GM19099 (cell line): ENCODE measurements around the gene LAMTOR4.

Source experiments
- POLR2A ChIP-seq: IDR thresholded peaks from 3 replicates; pipeline ENCODE4 v1.6.1; 2011; ENCODE audit warnings: low read depth; ENCODE audit not compliant: insufficient read length; ENCODE audit errors: extremely low read depth

Gene LAMTOR4

DNA sequence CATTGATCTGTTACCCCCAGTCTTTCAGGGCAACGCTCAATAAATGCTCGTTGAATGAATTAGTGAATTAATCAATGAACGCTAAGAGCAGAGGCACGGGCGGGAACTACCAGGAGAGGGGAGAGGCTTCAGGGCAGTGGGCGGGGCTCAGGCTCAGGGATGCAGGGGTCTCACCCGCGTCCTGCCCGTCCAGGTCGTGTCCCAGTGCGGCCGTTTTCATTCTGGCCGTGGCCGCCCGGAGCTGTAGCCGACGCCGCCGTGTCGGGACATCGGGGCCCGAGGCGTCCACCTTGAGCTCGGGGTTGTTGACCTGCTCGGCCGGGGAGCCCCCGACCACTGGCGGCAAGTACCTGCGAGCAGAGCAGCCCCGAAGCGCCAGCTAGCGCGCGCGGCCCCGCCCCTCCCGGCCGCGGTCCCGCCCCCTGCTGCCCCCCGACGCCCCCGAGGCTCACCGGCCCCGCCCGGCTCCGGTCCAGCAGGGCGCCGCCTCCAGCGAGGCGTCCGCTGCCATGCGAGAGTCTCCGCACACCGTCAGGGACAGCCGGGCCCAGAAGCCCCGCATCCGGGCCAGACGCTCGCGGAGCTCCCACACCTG lies 22.5 kb downstream of the LAMTOR4 start:
- no peak for TF ChIP-seq POLR2A

DNA sequence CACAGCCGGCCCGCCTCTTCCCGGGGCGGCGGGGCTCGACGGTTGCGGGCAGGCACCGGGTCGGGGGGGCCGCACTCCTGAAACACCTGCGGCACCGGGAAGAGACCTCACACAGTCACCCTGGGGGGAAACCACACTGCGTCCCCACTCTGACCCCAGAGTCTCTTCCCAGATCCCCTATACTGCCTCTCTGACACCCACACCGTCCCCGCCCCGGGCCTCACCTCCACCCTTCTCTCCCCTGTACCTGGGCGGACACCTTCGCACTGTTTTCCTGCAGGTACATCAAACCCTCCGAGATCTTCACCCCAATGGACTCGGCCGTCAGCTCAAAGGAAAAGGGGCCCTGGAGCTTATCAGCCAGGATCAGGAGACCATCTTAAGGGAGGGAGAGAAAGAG lies 23.1 kb downstream of the LAMTOR4 start:
- no peak for TF ChIP-seq POLR2A

DNA sequence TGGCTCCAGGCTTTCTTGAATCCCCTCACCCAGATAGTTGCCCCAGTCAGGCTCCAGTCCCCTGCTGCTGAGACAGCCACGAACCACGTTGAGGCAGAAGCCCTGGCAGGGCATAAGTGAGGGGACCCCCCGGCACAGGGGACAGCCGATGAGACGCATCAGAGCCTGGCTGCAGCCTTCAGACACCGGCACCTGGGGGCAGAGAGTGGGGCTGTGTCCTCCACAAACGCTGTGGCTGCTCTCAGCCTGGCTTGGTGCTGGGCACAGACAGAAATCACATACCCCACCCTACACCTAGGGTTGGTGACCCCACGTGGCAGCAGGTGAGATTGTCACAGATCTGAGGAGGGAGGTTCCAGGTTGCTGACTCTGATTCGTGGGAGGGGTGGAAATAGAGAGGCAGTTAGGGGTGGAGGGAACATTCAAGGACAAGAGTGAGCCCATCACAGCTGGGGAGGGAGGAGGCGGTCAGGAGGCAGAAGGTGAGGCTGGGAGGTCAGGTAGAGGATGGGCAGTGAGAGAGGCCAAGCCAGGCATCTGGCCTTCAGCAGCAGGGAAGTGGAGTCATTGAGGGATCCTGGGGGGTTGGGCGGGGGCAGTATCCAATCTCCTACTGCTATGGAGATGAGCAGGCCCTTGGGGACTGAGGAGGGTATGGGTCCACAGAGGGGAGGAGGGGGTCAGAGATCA lies 25.2 kb downstream of the LAMTOR4 start:
- TF ChIP-seq POLR2A = no peak

DNA sequence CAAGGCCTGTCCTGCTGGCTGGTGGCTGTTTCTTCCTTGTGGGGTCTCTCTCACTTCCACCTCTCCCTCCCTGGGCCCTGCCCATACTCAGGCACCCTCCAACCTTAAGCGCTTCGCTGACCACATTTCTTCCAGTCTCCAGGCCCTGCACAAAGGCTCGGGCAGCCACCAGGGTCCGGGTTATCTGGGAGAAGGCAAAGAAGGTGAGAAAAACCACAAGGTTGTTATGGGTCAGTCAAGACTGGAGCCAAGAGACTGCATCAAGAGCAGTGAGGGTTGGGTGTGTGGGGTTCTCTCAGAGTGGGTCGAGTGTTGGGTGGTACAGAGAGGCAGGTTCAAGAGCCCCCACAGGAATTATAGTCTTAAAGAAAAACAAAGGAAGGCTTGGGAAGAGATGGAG lies 25.9 kb downstream of the LAMTOR4 start:
- TF ChIP-seq POLR2A = no peak

DNA sequence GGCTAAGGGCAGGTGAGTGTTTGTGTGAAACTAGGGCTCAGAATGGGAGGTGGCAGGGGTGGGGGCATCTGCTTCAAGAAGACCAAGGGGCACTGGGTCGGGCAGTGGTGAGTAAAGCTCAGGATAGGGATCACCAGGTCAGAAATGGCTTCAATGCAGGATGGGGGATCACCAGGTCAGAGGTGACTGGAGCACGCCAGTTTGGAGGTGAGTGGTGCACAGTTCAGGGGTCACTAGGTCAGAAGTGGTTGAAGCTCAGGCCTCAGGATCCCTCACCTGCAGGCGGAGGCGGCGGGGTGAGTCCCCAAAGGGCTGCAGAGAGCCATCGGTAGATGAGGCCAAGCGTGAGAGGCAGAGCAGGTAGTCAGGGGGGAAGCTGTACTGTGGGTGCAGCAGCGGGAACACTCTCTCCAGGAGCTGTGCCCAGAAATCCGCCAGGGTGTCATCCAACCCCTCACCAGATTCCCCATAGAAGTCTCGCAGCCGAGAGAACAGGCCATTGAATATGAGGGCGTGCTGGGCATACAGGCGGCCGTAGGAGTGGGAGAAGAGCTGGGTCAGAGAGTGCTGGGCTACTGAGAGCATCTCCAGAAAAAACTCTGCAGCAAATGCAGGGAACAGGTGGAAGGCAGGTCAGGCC lies 26.7 kb downstream of the LAMTOR4 start:
- no peak for TF ChIP-seq POLR2A

DNA sequence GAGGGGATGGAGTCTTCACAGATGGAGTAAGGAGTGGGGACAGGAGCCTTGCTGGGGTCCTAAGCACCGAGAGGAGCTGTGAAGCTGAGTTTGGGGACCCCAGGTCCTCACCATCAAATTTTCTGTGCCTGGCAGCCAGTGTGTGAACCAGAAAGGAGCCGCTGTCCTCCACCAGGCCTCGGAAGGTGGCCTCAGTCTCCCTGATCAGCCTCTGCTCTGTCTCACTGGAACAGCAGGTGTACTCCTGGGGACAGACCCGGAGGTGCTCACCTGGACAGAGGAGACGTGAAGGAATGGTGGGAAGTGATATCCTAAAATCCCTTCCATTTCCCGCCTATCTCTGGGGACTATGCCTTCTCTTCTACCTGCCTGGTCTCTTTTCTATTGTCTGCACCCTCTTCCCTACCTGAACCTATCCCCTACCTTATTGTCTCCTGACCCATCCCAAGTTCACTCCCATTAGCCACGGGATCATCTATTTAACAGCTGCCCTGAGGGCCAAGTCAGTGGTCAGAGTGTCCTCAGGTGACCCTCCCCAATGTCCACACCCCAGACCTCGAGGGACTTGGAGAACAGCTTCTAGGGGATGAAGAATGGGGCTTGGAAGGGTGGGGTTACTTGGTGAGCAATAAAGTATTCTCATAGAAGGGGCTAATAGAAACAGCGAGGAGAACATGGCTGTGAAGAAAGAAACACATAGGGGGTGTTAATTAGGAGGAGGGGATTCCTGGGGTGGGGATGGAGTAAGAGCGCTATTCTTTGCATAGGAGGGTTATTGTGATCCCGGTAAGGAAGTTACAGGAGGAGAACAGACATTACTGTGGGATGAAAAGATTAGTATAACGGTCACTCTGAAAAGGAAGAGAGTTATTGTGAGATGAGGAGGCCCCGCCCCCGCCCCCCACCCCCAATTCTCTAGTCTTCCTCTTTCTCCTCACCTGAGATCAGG lies 27.7 kb downstream of the LAMTOR4 start:
- TF ChIP-seq POLR2A = no peak

DNA sequence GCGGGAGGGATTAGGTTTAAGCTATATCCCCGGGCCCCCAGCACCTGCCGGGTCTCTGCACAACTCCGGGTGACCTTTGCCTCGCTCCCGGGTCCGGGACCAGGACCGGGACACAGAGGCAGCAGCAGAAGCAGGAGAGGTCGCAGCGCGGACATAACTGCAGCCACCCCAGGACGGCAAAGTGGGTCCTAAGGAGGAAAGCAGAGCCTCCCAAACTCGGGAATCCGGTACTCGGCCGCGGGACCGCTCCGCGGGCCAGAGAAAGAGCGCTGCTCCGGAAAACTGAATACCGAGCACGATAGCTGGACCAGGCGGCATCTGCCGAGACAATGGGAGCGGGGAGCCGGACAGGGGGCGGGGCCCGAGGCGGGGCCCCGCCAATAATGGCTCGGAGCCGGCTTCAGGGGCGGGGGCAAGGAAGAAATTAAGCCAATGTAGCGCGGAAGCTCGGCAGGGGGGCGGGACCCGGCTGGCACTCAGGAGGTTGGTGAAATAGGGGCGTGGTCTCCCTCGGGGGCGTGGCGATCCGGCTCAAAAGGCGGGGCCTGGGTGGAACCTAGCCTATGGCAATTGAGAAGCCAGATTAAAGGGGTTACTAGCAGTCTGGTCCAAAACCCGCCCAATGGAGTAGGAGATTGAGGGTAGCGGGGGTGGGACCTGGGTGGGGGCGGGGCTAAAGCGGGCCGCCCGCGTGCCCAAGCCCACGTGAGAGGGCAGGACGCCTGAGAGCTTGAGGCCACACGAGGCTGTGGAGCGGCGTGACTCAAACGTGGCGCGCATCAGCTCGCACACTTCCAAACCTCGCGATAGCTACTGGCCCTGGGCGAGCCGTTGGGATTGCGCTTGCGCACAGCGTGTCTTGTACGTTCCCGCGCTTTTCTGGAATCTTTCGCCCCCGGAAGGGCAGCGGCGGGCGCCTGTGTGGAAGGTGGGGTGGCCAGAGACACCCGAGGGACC lies 28.6 kb downstream of the LAMTOR4 start, which contains the start of the genes GPC2 and STAG3:
GPC2 (minus strand) TSS at position 337 of the 957 bp plus-strand sequence; CDS start at position 155, 182 bp downstream.
STAG3 (plus strand) TSS at position 874 of the 957 bp plus-strand sequence. CDS start 2,639 bp downstream, outside the sequence.
- TF ChIP-seq POLR2A = peak; percentile 38

DNA sequence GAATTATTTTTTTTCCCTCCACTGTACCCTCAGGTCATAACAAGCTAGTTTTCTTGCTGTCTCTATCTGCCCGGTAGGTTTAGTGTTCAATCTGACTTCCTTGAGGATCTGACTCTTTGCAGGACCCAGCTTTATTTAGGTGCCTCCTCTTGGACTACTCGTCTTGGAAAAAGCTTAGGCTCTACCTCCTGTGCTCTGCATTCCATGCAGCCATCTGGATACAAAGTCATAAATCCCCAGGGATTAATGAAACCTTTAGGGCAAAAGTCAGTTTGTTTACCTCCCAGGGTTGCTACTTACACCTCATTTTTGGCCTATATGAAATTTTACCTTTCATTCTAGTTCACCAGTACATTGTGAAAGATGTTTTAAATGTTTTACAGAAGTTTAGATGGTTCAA lies 37.0 kb downstream of the LAMTOR4 start:
- no peak for TF ChIP-seq POLR2A

DNA sequence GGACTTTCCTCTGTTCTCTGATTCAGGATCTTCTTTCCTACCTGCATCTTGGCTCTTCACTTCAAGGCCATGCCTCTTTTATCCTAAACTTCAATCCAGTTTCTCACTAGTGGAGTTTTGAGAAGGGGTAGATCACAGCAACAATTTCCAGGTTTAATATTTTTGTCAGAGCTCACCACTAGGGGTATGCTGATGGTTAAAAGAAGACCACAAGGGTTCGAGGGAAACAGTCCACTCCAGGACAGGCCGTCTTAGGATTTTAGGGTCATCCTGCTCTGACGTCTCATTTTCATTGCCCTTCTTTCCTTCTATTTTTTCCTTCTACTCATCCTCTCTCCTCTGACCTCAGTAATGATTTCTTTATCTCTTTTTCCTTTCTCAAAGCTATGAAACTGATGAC lies 40.3 kb downstream of the LAMTOR4 start:
- no peak for TF ChIP-seq POLR2A

DNA sequence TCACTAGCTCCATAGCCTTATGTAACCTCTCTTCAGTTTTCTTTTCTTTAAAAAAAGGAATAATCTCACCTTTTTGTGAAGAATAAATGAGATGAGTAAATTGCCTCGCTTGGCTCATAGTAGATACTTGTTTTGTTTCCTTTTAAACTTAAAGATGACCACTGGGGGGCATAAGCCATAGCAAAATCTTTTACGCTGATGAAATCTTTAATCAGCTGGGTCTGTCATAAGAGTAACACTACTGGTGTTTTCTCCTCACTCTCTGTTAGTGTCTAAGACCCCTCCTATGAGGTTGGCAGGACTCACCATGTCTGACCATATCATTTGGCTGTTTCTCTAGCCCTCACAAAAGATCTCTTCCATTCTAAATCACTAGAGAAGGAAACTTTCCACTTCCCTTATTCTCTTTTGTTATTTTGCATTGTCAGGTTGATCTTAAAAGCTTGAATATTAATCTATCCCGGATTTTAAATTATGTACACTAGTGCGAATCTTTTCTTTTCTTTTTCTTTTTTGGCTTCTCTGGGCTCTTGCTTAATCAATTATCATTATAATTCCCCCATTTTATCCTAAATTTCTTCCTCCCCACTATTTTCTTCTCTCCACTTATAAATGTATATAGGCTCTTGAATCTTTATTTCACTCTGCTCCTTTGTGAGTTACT lies 41.5 kb downstream of the LAMTOR4 start:
- no peak for TF ChIP-seq POLR2A

DNA sequence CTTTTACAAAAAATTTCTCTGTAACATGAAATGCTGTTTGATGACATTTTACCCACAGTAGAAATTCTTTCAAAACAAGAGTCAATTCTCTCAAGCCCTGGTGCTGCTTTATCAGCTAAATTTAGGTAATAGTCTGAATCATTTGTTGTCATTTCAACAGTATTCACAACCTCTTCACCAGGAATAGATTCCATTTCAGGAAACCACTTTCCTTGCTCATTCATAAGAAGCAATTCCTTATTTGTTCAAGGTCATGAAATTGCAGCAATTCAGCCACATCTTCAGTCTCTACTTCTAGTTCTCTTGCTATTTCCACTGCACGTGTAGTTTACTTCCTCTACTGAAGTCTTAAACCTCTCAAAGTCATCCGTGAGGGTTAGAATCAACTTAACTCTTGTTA lies 43.1 kb downstream of the LAMTOR4 start:
- no peak for TF ChIP-seq POLR2A

DNA sequence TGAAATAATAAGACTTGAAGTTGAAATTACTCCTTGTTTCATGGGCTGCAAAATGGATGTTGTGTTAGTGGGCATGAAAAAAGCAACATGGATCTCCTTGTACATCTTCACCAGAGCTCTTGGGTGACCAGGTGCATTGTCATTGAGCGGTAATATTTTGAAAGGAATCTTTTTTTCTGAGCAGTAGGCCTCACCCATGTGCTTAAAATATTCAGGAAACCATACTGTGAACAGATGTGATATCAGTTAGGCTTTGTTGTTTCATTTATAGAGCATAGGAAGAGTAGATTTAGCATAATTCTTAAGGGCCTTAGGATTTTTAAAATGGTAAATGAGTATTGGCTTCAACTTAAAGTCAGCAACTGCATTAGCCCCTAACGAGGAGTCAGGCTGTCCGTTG lies 44.3 kb downstream of the LAMTOR4 start:
- TF ChIP-seq POLR2A = no peak

DNA sequence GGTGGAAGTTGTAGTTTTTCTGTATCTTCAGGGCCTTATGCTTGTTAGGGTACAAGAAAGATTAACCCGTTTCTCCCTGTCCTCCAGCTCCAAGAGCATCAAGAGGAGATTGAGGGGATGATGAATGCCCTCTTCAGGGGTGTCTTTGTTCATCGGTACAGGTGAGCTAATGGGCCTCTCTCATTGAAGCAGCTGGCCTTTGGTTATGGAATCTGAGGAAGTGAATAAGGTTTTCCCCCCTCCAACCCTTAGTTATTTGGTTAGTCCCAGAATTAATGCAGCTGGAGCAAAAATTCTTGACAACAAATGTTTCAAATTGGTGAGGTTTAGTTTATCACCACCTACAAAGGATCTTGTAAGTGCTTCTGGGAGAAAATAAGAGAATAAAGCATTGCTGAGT lies 46.5 kb downstream of the LAMTOR4 start:
- no peak for TF ChIP-seq POLR2A
